Right lobe of liver (tissue), 4 donors: ENCODE data around the gene ACER3.

ENCODE experiments used
- CTCF ChIP-seq, 4 donors: fragments of 200-600 bp in 3 of 4; fragments of 450-650 bp in 1 of 4; IDR thresholded peaks; one replicate each; pipeline versions ENCODE4 v1.5.1 to v1.8.0; 2016 to 2022; ENCODE audit warnings: antibody characterized with exemption in 4 of 4, mild to moderate bottlenecking in 2 of 4
- POLR2A ChIP-seq: fragments of 450-650 bp; IDR thresholded peaks from one replicate; pipeline ENCODE4 v1.6.1; 2017; ENCODE audit warnings: antibody characterized with exemption, mild to moderate bottlenecking
- donor health status: DM: no; HTN: no; CAD: no.
- donor health status: DM: no; HTN: no; CAD: no.
- donor health status: DM: no; HTN: yes; CAD: no.

GRCh38 chr11:76811259-76811658 lies 49.5 kb upstream of the ACER3 start:
- TF ChIP-seq CTCF (IDR thresholded peaks at IDR 0.05) (no peak), POLR2A (no peak)
